Sciatic nerve (tissue), 2 donors: ENCODE data around the gene TSPEAR. TPM values are rescaled to one million over a fixed set of nuclear protein-coding genes. Genes with fewer than 3 reads are reported as not detected.
"Not testable (repeated sequence)": the region's sequence is repeated elsewhere in the genome, so short reads cannot be mapped to it uniquely, and the experiment has no call there.

Source experiments
- ATAC-seq: fragments of 200-7000 bp; cut with Tn5 transposase; one replicate; pipeline ENCODE4 v1.9.1; 2020; ENCODE audit warnings: mild to moderate bottlenecking, moderate library complexity
- DNase-seq: peaks from one replicate; pipeline ENCODE4 v3.0.0-alpha.2; 2020; ENCODE audit warnings: low spot score
- intact Hi-C: fragments of 100-400 bp; cut with DNase I; formaldehyde crosslinking; loops from one replicate; pipeline ENCODE4 v1.14.2; 2022
- total RNA-seq: library from RNA; stranded (reverse); fragmentation: NEBNext Ultra II Directional; extraction: Animal tissue kit (Norgen Biotek cat#: 25700); gene quantifications from one replicate; pipeline ENCODE4 v1.2.1, GENCODE V29; 2021
- donor health status: DM: no; HTN: no; CAD: no.
- donor health status: DM: no; HTN: no; CAD: no.

TSPEAR gene
- total RNA-seq, 1 donor from 2014 or later = not detected

DNA sequence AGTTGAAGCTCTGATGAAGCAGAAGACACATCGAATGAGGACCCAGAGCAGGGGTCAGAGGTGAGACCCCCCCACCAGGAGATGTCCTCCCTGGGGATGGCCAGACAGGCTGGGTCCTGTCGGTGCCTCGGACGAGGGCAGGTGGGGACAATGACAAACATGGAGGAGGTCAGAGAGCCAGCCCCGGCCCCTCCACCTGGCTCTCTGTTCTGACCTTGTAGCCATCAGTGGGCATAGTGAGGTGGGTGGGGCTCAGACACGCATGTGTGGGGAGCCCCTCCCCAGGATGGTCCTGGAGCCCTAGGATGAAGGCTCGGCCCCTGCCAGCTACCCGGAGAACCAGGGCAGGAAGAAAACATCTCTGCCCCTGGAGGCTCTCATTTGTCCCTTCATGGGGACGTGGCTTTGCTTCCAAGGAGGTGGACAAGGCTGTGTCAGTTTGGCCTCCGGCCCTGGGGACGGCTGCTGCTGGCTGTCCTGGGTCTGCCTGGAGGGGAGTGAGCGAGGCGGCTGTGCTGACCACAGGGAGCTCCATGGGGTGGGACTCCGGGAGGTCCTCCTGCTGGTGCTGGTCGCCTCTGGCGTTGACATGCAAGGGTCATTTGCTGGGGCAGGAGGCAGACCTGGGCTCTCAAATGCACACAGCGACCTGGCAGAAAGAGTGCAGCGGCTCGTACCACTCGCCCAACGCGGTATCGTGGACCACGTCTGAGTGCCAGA, 121.6 kb downstream of the TSPEAR start:
- intact Hi-C loops = no loop called here
- no peak for DNase-seq
- no peak for ATAC-seq

DNA sequence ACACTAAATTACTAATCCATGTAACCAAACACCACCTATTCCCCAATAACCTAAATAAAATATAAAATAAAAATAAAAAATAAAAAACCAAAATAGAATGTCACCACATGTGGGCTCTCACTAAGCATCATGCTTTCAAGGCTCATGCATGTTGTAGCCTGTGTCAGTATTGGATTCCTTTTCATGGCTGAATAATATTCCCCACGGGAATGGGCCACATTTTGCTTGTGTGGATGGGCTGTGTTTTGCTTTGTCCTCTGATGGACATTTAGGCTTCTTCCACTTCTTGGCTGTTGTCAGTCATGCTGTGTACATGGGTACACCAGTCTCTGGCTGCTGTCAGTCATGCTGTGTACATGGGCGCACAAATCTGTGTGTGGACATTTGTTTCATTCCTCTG, 122.3 kb downstream of the TSPEAR start:
- ATAC-seq (no peak), DNase-seq (no peak)
- intact Hi-C loops = no loop called here

DNA sequence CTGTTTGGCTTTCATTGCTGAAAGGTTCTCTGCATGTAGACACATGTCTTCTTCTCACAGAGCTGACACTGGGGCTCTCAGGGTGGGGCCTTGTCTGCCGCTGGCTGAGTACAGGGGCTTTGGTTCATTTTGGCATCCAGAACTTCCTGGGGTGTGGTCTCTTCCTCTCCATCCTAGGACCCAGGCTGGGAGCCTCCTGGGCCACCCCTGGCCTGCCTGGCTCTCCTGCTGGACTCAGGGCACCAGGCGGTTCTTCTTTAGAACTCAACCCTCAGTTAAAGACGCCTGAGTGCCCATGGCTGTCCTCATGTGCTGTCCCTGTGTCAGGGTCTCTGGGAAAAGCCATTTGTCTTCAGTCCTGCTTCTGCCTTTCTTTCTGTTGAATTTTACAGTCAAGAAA, 125.5 kb downstream of the TSPEAR start:
- no peak for ATAC-seq
- no peak for DNase-seq
- intact Hi-C loops = no loop called here

DNA sequence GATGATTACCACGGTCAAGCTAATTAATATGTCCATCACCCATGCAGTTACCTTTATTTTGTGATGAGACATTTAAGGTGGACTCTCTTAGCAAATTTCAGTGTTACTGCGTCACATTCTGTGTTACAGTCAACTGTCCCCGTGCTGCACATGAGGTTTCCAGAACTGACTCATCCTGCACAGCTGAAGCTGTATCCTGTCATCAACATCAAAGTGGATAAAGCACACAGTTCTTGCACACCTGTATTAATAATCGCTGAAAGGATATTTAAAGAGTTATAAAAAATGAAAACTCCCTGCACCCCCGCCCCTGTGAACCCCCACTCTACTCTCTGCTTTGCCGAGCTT, 127.6 kb downstream of the TSPEAR start:
- intact Hi-C loops = no loop called here
- DNase-seq = no peak
- ATAC-seq = no peak

DNA sequence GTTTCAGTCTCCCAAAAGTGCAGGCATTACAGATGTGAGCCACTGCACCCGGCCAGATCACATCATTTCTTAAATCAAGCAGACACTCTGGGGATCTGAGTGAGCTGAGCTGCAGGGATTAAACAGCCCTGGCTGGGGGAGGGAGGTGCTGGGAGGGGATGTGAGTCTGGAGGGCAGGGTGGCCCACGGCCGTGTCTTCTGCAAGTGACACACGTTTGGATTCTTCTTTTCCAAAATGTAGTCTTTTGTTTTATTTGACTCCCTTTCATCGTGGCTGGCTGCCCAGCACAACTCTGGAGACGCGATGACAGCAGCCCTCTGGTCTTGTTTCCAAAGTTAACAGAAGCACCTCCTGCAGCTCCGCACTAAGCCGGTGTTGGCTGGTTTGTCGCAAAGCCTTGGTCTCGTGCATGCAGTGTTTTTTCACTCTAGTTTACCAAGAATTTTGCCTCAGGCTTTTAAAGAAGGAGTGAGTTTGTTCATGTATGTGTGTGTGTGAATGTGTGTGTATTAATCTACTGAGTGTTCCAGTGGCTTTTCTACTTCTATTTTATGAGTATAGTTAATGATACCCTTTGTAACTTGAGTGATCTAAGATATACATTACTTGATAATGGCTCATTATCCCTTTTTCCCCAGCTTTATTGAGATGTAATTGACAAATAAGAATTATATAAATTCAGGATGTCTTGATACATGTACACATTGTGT, 128.1 kb downstream of the TSPEAR start:
- ATAC-seq (no peak), DNase-seq (no peak)
- intact Hi-C loops = no loop called here

DNA sequence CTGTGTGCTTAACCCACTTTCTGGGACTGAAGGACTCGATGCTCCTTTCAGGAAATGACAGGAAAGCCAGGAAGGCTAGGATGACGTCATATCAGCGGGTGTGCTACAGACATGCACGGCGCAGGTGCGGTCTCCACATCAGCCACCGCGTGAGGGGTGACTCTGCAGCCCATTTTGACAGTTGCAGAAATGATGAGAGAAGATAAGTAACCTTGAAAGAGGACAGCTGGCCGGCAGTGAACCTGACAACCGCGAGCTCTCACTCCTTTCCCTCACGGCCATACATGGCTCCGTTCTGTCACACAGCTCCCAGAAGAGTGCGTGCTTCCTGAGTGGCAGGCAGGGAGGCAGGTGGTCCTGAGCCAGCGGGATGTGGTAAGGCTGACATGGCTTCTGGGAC, 129.3 kb downstream of the TSPEAR start:
- intact Hi-C loops = no loop called here
- DNase-seq (no peak), ATAC-seq (no peak)

DNA sequence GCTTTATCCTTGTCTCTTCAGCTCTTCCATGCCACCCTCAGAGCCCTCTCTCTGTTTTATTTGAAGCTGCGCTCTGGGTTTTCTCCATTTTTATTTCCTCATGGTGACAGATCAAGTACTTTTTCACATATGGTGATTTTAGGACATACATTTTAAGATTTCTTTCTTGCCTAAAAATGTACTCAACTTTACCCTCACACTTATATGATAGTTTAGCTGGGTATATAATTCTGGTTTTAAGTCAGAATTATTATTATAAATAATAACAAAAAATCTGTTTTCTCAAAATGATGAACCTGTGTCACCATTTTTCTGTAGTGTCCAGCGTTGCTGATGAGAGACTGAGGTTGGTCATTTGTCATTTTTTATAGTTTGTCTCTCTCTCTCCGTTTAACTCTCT, 130.2 kb downstream of the TSPEAR start:
- intact Hi-C loops = no loop called here
- ATAC-seq (no peak), DNase-seq (no peak)

DNA sequence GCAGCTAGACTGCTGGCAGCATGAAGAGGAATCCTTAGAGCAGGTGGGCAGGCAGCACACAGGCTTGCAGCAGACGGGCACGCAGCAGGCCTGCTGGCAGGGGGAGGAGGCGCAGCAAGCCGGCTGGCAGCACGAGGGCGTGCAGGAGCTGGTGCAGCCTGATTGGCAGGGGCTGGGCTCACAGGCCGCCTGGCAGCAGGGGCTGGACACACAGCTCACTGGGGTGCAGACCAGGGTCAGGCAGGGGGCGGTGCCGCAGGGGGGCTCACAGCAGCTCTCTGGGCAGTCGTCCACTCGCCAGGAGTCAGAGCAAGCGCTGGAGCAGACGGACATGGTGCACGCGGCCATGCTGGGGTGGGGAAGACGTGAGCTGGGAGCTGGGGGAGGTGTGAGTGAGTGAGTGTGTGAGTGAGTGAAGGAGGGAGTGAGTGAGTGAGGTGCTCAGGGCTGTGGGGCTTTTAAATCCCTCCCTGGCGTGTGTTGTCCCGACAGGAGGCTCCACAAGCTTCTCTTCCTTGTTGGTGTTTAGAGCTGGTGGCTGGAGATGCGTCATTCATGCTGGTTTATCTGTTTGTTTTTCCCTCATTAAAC, 131.0 kb downstream of the TSPEAR start, which contains the start of gene KRTAP10-5:
KRTAP10-5 (minus strand) TSS at position 374 of the 591 bp plus-strand sequence; CDS start at position 348, 26 bp downstream.
- ATAC-seq, DNase-seq, intact Hi-C loops: not testable (repeated sequence)

DNA sequence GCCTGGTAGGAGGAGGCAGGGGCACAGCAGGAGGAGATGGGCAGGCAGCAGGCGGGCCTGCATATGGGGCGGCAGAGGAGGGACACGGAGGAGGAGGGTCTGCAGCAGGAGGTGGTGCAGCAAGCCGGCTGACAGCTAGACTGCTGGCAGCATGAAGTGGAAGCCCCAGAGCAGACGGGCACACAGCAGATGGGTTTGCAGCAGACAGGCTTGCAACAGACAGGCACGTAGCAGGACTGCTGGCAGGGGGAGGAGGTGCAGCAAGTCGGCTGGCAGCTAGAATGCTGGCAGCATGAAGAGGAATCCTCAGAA, 131.6 kb downstream of the TSPEAR start:
- intact Hi-C loops = no loop called here
- ATAC-seq = no peak
- no peak for DNase-seq

DNA sequence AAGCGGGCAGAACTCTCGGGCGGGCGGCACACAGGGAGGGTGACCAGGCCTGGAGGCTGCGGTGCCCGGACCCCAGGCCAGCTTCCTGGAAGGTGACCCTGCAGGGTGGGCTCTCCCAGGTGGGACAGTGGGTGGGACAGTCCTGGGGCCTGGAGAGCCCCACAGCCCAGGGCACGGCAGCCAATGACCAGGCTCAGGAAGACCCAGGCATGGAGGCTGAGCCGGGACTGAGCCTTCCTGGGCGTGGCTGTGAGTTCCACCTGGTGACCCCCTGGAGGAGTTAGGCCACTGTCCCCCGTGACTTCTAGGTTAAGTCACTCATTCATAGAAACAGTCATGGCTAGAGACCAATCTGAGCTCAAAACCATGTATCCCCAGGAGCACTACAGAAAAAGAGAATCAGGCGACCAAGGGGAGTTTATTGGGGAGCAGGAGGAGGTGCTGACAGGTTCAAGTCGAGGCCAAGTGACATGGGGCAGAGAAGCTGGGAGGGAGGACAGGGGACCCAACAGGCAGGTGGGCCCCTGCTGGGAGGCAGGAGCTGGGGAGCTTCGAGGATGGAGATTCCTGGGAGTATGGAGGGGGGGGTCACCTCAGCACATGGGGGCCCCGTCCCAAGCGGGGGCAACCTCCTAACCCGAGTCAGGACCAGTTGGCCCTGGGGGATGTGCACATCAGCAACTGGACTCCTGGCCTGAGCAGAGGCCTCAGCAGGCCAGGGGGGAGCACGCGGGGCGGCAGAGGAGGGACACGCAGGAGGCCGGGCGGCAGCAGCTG, 132.1 kb downstream of the TSPEAR start:
- DNase-seq (no peak), ATAC-seq (no peak)
- intact Hi-C loops = no loop called here

DNA sequence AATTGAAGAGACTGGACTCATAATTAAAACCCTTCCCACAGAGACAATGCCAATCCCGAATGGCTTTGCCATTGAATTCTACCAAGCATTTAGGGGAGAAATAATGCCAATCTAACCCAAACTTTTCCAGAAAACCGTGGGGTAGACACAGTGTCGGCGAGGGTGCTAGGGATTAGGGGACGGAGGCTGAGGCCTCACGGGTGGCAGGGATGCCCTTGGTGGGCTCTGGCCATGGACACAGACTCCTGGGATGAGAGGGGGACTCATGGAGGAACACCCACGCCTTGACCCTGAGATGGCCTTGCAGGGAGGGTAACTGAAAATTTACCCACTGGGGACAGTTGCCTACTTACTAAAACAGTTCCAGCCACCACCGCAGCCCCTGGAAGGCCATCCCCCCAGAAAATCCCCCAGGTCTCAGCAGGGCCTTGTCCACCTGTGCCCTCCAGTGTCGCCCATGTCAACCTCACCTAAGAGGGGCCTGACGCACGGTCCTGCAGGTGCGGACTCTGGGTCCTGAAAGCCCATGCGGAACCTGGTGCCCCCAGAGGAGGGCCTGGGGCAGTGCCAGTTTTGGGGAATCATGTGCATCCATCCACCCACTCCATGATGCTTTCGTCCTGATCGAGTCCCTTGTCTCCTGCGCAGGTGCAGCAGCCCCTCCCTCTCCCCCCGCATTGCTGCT, 132.9 kb downstream of the TSPEAR start:
- DNase-seq = no peak
- ATAC-seq = no peak
- intact Hi-C loops = no loop called here

DNA sequence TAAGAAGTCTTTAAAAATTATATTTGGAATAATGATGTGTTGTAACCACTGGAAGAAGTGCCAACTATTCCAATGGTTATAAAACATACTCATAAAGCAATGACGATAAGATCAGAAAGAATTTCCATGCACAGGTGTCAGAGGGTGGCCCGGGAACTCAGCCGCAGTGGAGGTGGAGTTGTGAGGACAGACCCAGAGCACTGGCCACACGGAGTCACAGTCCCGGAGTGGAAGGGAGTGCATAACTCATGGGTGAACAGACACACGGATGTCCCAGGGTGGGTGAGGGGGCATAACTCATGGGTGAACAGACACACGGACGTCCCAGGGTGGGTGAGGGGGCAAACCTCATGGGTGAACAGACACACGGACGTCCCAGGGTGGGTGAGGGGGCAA, 135.3 kb downstream of the TSPEAR start:
- DNase-seq = no peak
- ATAC-seq = no peak
- intact Hi-C loops = no loop called here

DNA sequence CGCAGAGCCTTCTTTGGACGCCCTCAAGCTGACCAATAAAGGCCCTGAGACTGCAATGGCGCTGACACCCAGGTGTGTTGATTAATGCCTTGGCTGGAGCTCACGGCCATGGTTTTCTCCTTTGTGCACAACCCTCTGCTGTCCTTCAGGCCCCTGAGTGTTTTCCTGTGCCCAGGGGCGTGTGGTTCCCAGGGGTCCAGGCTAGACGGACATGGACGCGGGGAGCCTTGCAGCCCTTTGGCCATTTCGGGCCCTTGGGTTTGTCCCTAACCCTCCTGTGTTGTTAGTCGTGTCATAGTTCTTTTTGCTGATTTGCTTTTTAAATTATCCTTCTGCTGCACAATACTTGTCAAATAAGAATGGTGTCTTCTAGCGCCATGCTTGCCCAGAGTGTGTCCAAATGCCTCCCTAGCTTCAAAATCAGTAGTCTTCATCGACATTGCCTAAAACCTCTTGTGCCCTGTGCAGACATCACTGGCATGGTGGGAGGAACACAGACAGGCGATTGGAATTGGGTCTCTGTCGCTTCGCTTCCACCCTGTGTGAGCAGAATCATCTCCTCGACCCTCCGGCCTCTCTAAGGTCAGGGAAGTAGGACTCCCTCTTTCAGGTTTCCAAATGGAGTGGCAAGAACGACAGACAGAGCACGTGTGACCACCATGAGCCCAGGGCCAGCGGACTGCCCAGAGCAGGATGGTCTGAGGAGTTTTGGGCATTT, 135.9 kb downstream of the TSPEAR start:
- ATAC-seq = no peak
- intact Hi-C loops = no loop called here
- DNase-seq = no peak

DNA sequence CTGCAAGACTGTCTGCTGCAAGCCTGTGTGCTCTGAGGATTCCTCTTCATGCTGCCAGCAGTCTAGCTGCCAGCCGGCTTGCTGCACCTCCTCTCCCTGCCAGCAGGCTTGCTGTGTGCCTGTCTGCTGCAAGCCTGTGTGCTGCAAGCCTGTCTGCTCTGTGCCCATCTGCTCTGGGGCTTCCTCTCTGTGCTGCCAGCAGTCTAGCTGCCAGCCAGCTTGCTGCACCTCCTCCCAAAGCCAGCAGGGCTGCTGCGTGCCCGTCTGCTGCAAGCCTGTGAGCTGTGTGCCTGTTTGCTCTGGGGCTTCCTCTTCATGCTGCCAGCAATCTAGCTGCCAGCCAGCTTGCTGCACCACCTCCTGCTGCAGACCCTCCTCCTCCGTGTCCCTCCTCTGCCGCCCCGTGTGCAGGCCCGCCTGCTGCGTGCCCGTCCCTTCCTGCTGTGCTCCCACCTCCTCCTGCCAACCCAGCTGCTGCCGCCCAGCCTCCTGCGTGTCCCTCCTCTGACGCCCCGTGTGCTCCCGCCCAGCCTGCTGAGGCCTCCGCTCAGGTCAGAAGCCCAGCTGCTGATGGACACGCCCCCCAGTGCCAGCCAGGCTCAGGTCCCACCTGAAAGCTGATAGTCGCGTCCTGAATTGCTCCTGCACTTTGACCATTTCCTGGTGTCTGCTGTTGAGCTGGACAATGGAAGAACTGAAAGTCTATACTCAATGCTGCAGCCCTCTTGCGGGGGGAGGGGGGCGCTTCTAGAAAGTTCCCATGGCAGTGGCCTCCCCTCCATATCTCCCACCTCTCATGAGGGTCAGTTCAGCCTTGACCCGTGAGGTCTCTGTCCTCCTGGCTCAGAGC, 136.7 kb downstream of the TSPEAR start:
- ATAC-seq = no peak
- intact Hi-C loops = no loop called here
- DNase-seq = no peak

DNA sequence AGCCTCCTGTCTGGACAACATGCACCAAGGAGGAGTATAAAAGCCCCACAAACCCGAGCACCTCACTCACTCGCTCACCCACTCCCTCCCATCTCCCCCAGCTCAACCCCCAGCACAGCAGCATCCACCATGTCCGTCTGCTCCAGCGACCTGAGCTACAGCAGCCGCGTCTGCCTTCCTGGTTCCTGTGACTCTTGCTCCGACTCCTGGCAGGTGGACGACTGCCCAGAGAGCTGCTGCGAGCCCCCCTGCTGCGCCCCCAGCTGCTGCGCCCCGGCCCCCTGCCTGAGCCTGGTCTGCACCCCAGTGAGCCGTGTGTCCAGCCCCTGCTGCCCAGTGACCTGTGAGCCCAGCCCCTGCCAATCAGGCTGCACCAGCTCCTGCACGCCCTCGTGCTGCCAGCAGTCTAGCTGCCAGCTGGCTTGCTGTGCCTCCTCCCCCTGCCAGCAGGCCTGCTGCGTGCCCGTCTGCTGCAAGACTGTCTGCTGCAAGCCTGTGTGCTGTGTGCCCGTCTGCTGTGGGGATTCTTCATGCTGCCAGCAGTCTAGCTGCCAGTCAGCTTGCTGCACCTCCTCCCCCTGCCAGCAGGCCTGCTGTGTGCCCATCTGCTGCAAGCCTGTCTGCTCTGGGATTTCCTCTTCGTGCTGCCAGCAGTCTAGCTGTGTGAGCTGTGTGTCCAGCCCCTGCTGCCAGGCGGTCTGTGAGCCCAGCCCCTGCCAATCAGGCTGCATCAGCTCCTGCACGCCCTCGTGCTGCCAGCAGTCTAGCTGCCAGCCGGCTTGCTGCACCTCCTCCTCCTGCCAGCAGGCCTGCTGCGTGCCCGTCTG, 137.5 kb downstream of the TSPEAR start, which contains the start of gene KRTAP10-4:
KRTAP10-4 (plus strand) TSS at position 100 of the 827 bp plus-strand sequence; CDS start at position 130, 30 bp downstream.
- ATAC-seq, DNase-seq, intact Hi-C loops: not testable (repeated sequence)

DNA sequence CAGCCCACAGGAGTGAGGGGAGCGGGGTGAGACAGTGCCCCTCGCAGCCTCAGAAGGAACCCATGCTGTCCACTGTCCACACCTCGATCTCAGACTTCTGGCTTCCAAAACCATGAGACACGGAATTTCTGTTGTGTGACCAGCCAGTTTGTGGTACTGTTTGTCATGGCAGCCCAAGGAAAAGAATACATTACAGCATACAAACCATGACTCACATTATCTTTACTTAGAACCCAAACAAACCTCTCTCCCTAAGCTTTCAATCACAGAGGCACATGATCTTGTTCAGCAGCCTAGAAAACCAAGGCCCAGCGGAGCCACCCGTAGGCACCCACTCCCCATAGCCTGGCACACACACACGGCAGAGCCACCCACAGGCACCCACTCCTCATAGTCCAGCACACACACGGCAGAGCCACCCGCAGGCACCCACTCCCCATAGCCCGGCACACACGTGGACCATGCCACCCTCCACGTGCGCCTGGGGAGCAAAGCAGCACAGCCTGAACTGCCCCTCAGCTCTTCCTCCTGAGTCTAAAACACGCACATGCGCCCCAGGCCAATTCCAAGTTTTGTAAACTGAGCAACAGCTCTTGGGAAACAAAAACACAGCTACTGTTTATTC, 138.3 kb downstream of the TSPEAR start:
- no peak for ATAC-seq
- no peak for DNase-seq
- intact Hi-C loops = no loop called here
